HUES64 (cell line): ENCODE data around the gene MUC2.

Experiments used
- H3K27ac ChIP-seq: 2 replicates; pipeline ENCODE4 v1.7.0; 2013; ENCODE audit warnings: low read depth, low read length, inconsistent platforms
- H3K27me3 ChIP-seq: 2 replicates; pipeline ENCODE4 v1.6.1; 2013; ENCODE audit warnings: mild to moderate bottlenecking, low read length; ENCODE audit not compliant: insufficient read depth
- H3K36me3 ChIP-seq: 2 replicates; pipeline ENCODE4 v1.6.1; 2013; ENCODE audit warnings: mild to moderate bottlenecking, low read length; ENCODE audit not compliant: insufficient read depth
- H3K4me1 ChIP-seq: 2 replicates; pipeline ENCODE4 v1.6.1; 2013; ENCODE audit warnings: mild to moderate bottlenecking, low read length, moderate library complexity; ENCODE audit not compliant: insufficient read depth
- H3K4me3 ChIP-seq: 2 replicates; pipeline ENCODE4 v1.5.1; 2013; ENCODE audit warnings: mild to moderate bottlenecking, low read length, moderate library complexity
- H3K9ac ChIP-seq: 2 replicates; pipeline ENCODE4 v1.6.1; 2013; ENCODE audit warnings: mild to moderate bottlenecking, low read depth, low read length
- H3K9me3 ChIP-seq: 2 replicates; pipeline ENCODE4 v1.6.1; 2013; ENCODE audit warnings: low read depth, low read length; ENCODE audit not compliant: insufficient read depth
- WGBS: fragments of 150-250, 120-280 bp; methylation state at CpG from one replicate; pipeline ENCODE4 v1.1.7; 2013; ENCODE audit warnings: missing lambda C conversion rate; 5-methylcytosine and 5-hydroxymethylcytosine counted together

MUC2 gene

DNA sequence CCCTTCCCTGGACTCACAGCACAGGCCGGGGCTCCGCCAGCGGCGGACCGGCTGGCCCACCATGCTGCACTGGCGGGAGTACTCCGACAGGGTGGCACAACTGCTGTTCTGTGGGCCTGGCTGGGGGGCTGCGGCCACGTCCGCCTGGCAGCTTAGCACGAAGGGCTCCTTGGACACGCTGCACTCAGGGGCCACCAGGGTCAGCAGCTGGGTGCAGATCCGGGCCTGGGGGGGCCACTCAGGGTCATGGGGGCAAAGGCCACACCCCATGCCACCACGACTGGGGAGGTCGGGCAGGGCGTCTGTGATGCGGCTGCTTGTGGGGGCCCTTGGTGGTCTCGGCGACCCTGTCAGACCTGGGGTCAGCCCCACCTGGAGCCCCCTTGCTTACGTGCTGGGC lies 44.1 kb upstream of the MUC2 start:
- no peak overlapping the region for H3K9ac ChIP-seq
- no peaks in the 10 kb centered on the region for H3K27me3 ChIP-seq
- WGBS: 93% methylated on average over 20 of the region's 20 CpGs
- no peak overlapping the region for H3K4me3 ChIP-seq
- no peaks in the 10 kb centered on the region for H3K4me1 ChIP-seq
- no peak overlapping the region for H3K27ac ChIP-seq
- no peaks in the 10 kb centered on the region for H3K36me3 ChIP-seq
- no peaks in the 10 kb centered on the region for H3K9me3 ChIP-seq

- H3K27me3 ChIP-seq: no peaks in the 10 kb centered on the region
- H3K9me3 ChIP-seq: no peaks in the 10 kb centered on the region
- H3K27ac ChIP-seq: no peak overlapping the region
- H3K4me3 ChIP-seq: no peak overlapping the region
- no peaks in the 10 kb centered on the region for H3K4me1 ChIP-seq
- 94% methylated on average over 30 of the region's 30 CpGs for WGBS
- no peaks in the 10 kb centered on the region for H3K36me3 ChIP-seq
- no peak overlapping the region for H3K9ac ChIP-seq
Observed at GRCh38 chr11:1031121-1031899, 43.4 kb upstream of the MUC2 start.

- Histone ChIP-seq H3K4me1 (no peaks in the 10 kb centered on the region), H3K4me3 (no peak overlapping the region), H3K27ac (no peak overlapping the region), H3K27me3 (no peaks in the 10 kb centered on the region), H3K9ac (no peak overlapping the region), H3K36me3 (no peaks in the 10 kb centered on the region), H3K9me3 (no peaks in the 10 kb centered on the region)
- WGBS: 90% methylated on average over 12 of the region's 12 CpGs
Observed at GRCh38 chr11:1032310-1032891, 42.3 kb upstream of the MUC2 start.

- Histone ChIP-seq H3K4me1 (no peaks in the 10 kb centered on the region), H3K9me3 (no peaks in the 10 kb centered on the region), H3K27ac (no peak overlapping the region), H3K27me3 (no peaks in the 10 kb centered on the region), H3K9ac (no peak overlapping the region), H3K36me3 (no peaks in the 10 kb centered on the region), H3K4me3 (no peak overlapping the region)
- 92% methylated on average over 38 of the region's 38 CpGs for WGBS
Observed at GRCh38 chr11:1033016-1033798, 41.5 kb upstream of the MUC2 start.

GRCh38 chr11:1034001-1034400 lies 40.7 kb upstream of the MUC2 start:
- Histone ChIP-seq H3K9me3 (no peaks in the 10 kb centered on the region), H3K9ac (no peak overlapping the region), H3K4me1 (no peaks in the 10 kb centered on the region), H3K27me3 (no peaks in the 10 kb centered on the region), H3K27ac (no peak overlapping the region), H3K4me3 (no peak overlapping the region), H3K36me3 (no peaks in the 10 kb centered on the region)
- 94% methylated on average over 8 of the region's 8 CpGs for WGBS

- no peaks in the 10 kb centered on the region for H3K27me3 ChIP-seq
- H3K36me3 ChIP-seq: no peaks in the 10 kb centered on the region
- 88% methylated on average over 39 of the region's 39 CpGs for WGBS
- no peak overlapping the region for H3K9ac ChIP-seq
- H3K27ac ChIP-seq: no peak overlapping the region
- H3K9me3 ChIP-seq: no peaks in the 10 kb centered on the region
- H3K4me1 ChIP-seq: no peaks in the 10 kb centered on the region
- H3K4me3 ChIP-seq: no peak overlapping the region
Observed at GRCh38 chr11:1034456-1035295, 40.0 kb upstream of the MUC2 start.

GRCh38 chr11:1035577-1036283 lies 38.9 kb upstream of the MUC2 start:
- Histone ChIP-seq H3K9ac (no peak overlapping the region; the same call in 1 of the 2 replicates), H3K4me1 (no peaks in the 10 kb centered on the region), H3K27me3 (no peaks in the 10 kb centered on the region), H3K4me3 (no peak overlapping the region), H3K27ac (no peak overlapping the region), H3K36me3 (no peaks in the 10 kb centered on the region), H3K9me3 (no peaks in the 10 kb centered on the region)
- 90% methylated on average over 29 of the region's 29 CpGs for WGBS

GRCh38 chr11:1036303-1036923 lies 38.3 kb upstream of the MUC2 start, which contains the start of gene MUC6:
Gene MUC6, minus strand, starts transcription at chr11:1036718. Its CDS starts 63 bp downstream, at chr11:1036655.
- no peaks in the 10 kb centered on the region for H3K4me1 ChIP-seq
- H3K36me3 ChIP-seq: no peaks in the 10 kb centered on the region
- no peak within 1 kb of the TSS for H3K4me3 ChIP-seq
- H3K9ac ChIP-seq: no peak within 1 kb of the TSS; the same call in 1 of the 2 replicates
- no peaks in the 10 kb centered on the region for H3K27me3 ChIP-seq
- no peaks in the 10 kb centered on the region for H3K9me3 ChIP-seq
- H3K27ac ChIP-seq: no peak within 1 kb of the TSS
- 95% methylated on average over 42 of the region's 42 CpGs for WGBS

- Histone ChIP-seq H3K4me1 (no peaks in the 10 kb centered on the region), H3K4me3 (no peak overlapping the region), H3K27ac (no peak overlapping the region), H3K27me3 (no peaks in the 10 kb centered on the region), H3K9me3 (no peaks in the 10 kb centered on the region), H3K36me3 (no peaks in the 10 kb centered on the region), H3K9ac (no peak overlapping the region)
- 93% methylated on average over 13 of the region's 13 CpGs for WGBS
Observed at GRCh38 chr11:1036931-1037330, 37.7 kb upstream of the MUC2 start.

- H3K36me3 ChIP-seq: no peaks in the 10 kb centered on the region
- no peaks in the 10 kb centered on the region for H3K9me3 ChIP-seq
- no peak overlapping the region for H3K4me3 ChIP-seq
- no peak overlapping the region for H3K9ac ChIP-seq
- WGBS: 93% methylated on average over 26 of the region's 26 CpGs
- H3K27me3 ChIP-seq: no peaks in the 10 kb centered on the region
- no peaks in the 10 kb centered on the region for H3K4me1 ChIP-seq
- H3K27ac ChIP-seq: no peak overlapping the region
Observed at GRCh38 chr11:1037506-1038055, 37.1 kb upstream of the MUC2 start.
